HG03354 (cell line): ENCODE measurements around the gene GALNT5.

Experiments used
- ATAC-seq: cut with Tn5 transposase; IDR thresholded peaks from one replicate; pipeline ENCODE4 v1.9.1; 2021; ENCODE audit warnings: mild to moderate bottlenecking; ENCODE audit not compliant: unreplicated experiment, poor library complexity, severe bottlenecking

The GALNT5 gene

GRCh38 chr2:157355618-157356017 lies 98.1 kb downstream of the GALNT5 start:
- ATAC-seq, result no peak

- ATAC-seq, result peak; percentile 36
Observed at GRCh38 chr2:157359628-157360027, 102.1 kb downstream of the GALNT5 start.

GRCh38 chr2:157361526-157361925 lies 104.0 kb downstream of the GALNT5 start:
- ATAC-seq, result no peak

DNA sequence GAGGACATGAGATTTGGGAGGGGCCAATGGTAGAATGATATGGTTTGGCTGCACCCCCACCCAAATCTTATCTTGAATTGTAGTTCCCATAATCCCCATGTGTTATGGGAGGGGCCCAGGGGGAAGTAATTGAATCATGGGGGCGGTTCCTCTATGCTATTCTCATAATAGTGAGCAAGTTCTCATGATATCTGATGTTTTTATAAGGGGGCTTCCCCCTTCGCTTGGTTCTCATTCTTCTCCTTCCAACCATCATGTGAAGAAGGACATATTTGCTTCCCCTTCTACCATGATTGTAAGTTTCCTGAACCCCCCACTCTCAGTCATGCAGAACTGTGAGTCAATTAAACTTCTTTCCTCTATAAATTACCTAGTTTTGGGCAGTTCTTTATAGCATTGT lies 105.1 kb downstream of the GALNT5 start:
- ATAC-seq, result no peak

DNA sequence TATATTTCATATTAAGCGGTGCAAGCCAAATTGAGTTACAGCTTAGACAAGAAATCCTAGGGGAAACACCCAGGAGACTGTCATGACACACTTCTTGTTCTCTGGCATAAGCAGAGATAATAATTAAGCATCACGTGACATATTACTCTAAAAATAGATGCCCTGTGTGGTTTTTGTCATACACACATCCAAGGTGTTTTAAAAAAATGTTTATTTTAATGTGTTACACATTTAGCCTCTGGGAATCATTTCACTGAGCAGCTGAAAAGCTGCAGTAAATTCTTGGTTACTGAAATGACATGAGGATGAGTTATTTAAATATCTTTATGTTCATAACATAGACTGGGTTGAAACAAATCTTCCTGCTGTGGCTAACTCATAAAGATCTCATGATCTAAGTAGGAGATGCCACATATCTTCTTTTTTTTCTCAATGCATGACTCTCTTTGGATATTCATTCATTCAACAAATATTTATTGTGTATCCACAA lies 106.2 kb downstream of the GALNT5 start:
- ATAC-seq, result peak; percentile 69
